ENCODE results near the gene PHF19. TPM values are rescaled to one million over a fixed set of nuclear protein-coding genes. Genes with fewer than 3 reads are reported as not detected.

PHF19 gene
- total and polyA plus RNA-seq, 8 donors = 37.0 to 55.0 (median 45.7) TPM

DNA sequence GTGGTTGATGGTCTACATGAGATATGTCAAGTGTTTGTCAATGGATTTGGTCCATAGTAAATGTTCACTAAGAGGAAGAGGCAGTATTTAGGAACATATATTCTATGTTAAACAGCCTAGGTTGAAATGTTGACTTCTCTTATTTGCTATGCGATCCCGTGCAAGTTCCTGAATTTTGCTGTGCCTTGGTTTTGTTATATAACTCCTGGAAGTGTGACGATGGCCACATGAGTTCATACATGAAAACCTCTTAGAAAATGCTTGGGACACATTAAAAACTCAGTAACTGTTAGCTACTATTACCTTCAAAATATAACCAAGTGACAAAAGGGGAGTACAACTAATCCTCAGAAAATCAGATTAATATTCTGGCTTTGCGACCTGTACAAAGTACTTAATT is 61.9 kb downstream of the PHF19 start:
- Histone ChIP-seq H3K4me3 (no peak overlapping the region), H3K36me3 (peaks cover 0 to 48% of the 10 kb centered on the region in 2 donors), H3K9me3 (peaks cover 0 to 10% of the 10 kb centered on the region in 2 donors), H3K27me3 (no peaks in the 10 kb centered on the region), H3K4me1 (no peaks in the 10 kb centered on the region), H3K27ac (no peak overlapping the region)
- intact Hi-C loops (cut with DNase I) = no loop called here
- TF ChIP-seq, protein P1, sequence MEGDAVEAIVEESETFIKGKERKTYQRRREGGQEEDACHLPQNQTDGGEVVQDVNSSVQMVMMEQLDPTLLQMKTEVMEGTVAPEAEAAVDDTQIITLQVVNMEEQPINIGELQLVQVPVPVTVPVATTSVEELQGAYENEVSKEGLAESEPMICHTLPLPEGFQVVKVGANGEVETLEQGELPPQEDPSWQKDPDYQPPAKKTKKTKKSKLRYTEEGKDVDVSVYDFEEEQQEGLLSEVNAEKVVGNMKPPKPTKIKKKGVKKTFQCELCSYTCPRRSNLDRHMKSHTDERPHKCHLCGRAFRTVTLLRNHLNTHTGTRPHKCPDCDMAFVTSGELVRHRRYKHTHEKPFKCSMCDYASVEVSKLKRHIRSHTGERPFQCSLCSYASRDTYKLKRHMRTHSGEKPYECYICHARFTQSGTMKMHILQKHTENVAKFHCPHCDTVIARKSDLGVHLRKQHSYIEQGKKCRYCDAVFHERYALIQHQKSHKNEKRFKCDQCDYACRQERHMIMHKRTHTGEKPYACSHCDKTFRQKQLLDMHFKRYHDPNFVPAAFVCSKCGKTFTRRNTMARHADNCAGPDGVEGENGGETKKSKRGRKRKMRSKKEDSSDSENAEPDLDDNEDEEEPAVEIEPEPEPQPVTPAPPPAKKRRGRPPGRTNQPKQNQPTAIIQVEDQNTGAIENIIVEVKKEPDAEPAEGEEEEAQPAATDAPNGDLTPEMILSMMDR (IDR thresholded peaks at IDR 0.05) = no peak
- DNase-seq = no peak
- no peak for ATAC-seq

DNA sequence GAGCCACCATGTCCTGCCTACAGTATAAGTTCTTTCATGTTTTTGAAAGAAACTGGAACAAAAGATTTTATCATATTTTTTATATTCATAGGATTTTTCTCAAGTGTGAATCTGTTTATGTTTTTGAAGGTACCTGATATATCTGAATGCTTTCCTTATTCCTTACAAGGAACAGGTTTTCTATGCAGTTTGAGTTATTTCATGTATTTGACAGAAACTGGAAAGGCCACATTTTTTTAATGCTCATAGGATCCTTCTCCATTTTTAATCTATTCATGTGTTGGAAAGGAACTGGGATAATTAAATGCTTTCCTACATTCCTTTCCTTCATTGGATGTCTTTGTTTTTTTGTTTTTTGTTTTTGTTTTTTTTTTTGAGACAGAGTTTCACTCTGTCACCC is 68.1 kb downstream of the PHF19 start:
- Histone ChIP-seq H3K27ac (no peak overlapping the region), H3K9me3 (peaks cover 0 to 66% of the 10 kb centered on the region in 2 donors), H3K27me3 (no peaks in the 10 kb centered on the region), H3K36me3 (no peaks in the 10 kb centered on the region), H3K4me3 (no peak overlapping the region), H3K4me1 (no peaks in the 10 kb centered on the region)
- intact Hi-C loops (cut with DNase I) = no loop called here
- ATAC-seq = no peak
- DNase-seq = no peak
- TF ChIP-seq, protein P1 (IDR thresholded peaks at IDR 0.05) = no peak

DNA sequence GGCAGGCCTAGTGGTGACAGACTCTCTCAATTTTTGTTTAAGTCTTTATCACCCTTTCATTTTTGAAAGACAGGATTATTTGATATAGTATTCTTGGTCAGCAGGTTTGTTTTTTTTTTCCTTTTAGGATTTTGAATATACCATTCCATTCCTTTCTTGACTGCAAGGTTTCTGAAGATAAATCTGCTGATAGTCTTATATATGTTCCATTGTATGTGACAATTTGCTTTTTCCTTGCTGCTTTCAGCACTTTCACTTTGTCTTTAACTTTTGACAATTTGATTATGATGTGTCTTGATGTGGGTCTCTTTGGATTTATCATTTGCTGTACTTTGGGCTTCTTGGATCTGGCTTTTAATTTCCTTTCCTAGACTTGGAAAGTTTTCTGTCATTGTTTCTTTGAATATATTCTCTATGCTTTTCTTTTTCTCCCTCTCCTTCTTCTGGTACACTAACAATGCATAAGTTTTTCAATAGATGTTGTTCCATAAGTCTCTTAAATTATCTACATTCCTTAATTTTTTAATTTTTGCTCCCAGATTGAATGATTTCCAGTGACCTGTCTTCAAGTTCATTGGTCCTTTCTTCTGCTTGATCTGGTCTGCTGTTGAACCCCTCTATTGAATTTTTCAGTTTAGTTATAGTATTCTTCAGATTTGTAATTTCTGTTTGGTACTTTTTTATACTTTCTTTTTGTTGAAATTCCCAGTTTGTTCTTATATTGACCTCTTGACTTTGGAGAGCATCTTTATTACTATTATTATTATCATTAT is 69.2 kb downstream of the PHF19 start:
- DNase-seq = no peak
- H3K9me3 ChIP-seq = peaks cover 0 to 66% of the 10 kb centered on the region in 2 donors
- H3K4me3 ChIP-seq = no peak overlapping the region
- no peaks in the 10 kb centered on the region for H3K4me1 ChIP-seq
- no peaks in the 10 kb centered on the region for H3K36me3 ChIP-seq
- no peaks in the 10 kb centered on the region for H3K27me3 ChIP-seq
- ATAC-seq = no peak
- intact Hi-C loops (cut with DNase I) = no loop called here
- TF ChIP-seq, protein P1 (IDR thresholded peaks at IDR 0.05) = no peak
- H3K27ac ChIP-seq = no peak overlapping the region

Other genes with a start within 250 kb of the PHF19 start
- gene MEGF9, start 162.7 kb downstream of the PHF19 start, total RNA-seq = 100 to 1,000 TPM in 1 of 2 donors, 10 to 100 TPM in 1; 75.1 to 103 TPM
- 10 to 100 TPM; 13.8 to 16.8 (median 14.6) TPM for gene MEGF9, start 162.7 kb downstream of the PHF19 start, polyA plus RNA-seq (ENCODE audit: insufficient read length in 6 of 6)
- 10 to 100 TPM; 93.0 to 93.4 TPM for gene FBXW2, start 83.8 kb downstream of the PHF19 start, total RNA-seq
- gene FBXW2, start 83.8 kb downstream of the PHF19 start, polyA plus RNA-seq (ENCODE audit: insufficient read length in 6 of 6) = 10 to 100 TPM; 47.9 to 53.1 (median 50.1) TPM
- 10 to 100 TPM; 47.3 to 52.1 TPM for gene PSMD5, start 34.3 kb downstream of the PHF19 start, total RNA-seq
- 10 to 100 TPM; 34.0 to 46.4 (median 42.2) TPM for gene PSMD5, start 34.3 kb downstream of the PHF19 start, polyA plus RNA-seq (ENCODE audit: insufficient read length in 6 of 6)
- 1 to 10 TPM; 4.4 to 6.8 TPM for gene TRAF1, start 49.6 kb upstream of the PHF19 start, total RNA-seq
- gene TRAF1, start 49.6 kb upstream of the PHF19 start, polyA plus RNA-seq (ENCODE audit: insufficient read length in 6 of 6) = 10 to 100 TPM in 2 of 6 donors, 1 to 10 TPM in 4; 7.3 to 10.8 (median 8.9) TPM
- 10 to 100 TPM; 12.3 to 32.2 TPM for gene C5, start 173.1 kb upstream of the PHF19 start, total RNA-seq
- gene C5, start 173.1 kb upstream of the PHF19 start, polyA plus RNA-seq (ENCODE audit: insufficient read length in 6 of 6) = 10 to 100 TPM; 61.5 to 91.6 (median 80.5) TPM
- gene CNTRL, start 197.8 kb upstream of the PHF19 start, total RNA-seq = 10 to 100 TPM; 13.6 to 18.5 TPM
- gene CNTRL, start 197.8 kb upstream of the PHF19 start, polyA plus RNA-seq (ENCODE audit: insufficient read length in 6 of 6) = 10 to 100 TPM; 44.5 to 67.6 (median 56.7) TPM

All from left lung (tissue), 10 donors.